RWPE2 (cell line): ENCODE data around the gene BTBD9.

Source experiments
- ATAC-seq: fragments of 200-7000 bp; cut with Tn5 transposase; 3 replicates; pipeline ENCODE4 v1.9.1; 2021; ENCODE audit warnings: low read depth
- DNase-seq: peaks from one replicate; pipeline ENCODE4 v3.0.0-alpha.2; 2020; ENCODE audit warnings: low spot score
- H3K27ac ChIP-seq: fragments of 450-650 bp; 2 replicates; pipeline ENCODE4 v1.5.1; 2017; ENCODE audit warnings: mild to moderate bottlenecking; ENCODE audit not compliant: poor library complexity, severe bottlenecking
- H3K27me3 ChIP-seq: fragments of 250-450 bp; sonication (Bioruptor Pico); 2 replicates; pipeline ENCODE4 v1.5.1; 2021; ENCODE audit warnings: mild to moderate bottlenecking, moderate library complexity; ENCODE audit not compliant: insufficient read depth, poor library complexity, severe bottlenecking
- H3K36me3 ChIP-seq: fragments of 250-450 bp; sonication (Bioruptor Pico); 2 replicates; pipeline ENCODE4 v1.5.1; 2020; ENCODE audit warnings: low read depth, mild to moderate bottlenecking, moderate library complexity
- H3K4me1 ChIP-seq: fragments of 250-450 bp; sonication (Bioruptor Pico); 2 replicates; pipeline ENCODE4 v1.5.1; 2021; ENCODE audit warnings: mild to moderate bottlenecking, moderate library complexity; ENCODE audit not compliant: insufficient read depth, poor library complexity, severe bottlenecking
- H3K4me3 ChIP-seq: fragments of 250-450 bp; sonication (Bioruptor Pico); 2 replicates; pipeline ENCODE4 v1.5.1; 2021; ENCODE audit warnings: mild to moderate bottlenecking, moderate library complexity; ENCODE audit not compliant: severe bottlenecking
- H3K9me3 ChIP-seq: fragments of 250-450 bp; sonication (Bioruptor Pico); 2 replicates; pipeline ENCODE4 v1.5.1; 2021; ENCODE audit warnings: mild to moderate bottlenecking, moderate library complexity; ENCODE audit not compliant: severe bottlenecking
- CTCF ChIP-seq: fragments of 450-650 bp; IDR thresholded peaks from one replicate; pipeline ENCODE4 v1.5.1; 2017; ENCODE audit warnings: mild to moderate bottlenecking, moderate library complexity; ENCODE audit not compliant: poor library complexity, severe bottlenecking

The BTBD9 gene

GRCh38 chr6:38580030-38580429 lies 59.7 kb downstream of the BTBD9 start:
- ATAC-seq, result no peak
- Histone ChIP-seq H3K36me3 (peaks cover 5% of the 10 kb centered on the region; the same call in 1 of the 2 replicates), H3K4me1 (no peaks in the 10 kb centered on the region), H3K4me3 (no peak overlapping the region), H3K27me3 (no peaks in the 10 kb centered on the region), H3K27ac (no peak overlapping the region), H3K9me3 (no peaks in the 10 kb centered on the region)
- no peak for DNase-seq
- TF ChIP-seq CTCF, result no peak

- no peak overlapping the region for H3K4me3 ChIP-seq
- H3K27me3 ChIP-seq, result no peaks in the 10 kb centered on the region
- no peaks in the 10 kb centered on the region for H3K4me1 ChIP-seq
- ATAC-seq (no peak), DNase-seq (no peak)
- peaks cover 5% of the 10 kb centered on the region; the same call in 1 of the 2 replicates for H3K36me3 ChIP-seq
- H3K9me3 ChIP-seq, result no peaks in the 10 kb centered on the region
- no peak overlapping the region for H3K27ac ChIP-seq
- no peak for TF ChIP-seq CTCF
These were observed 60.6 kb downstream of the BTBD9 start for GRCh38 chr6:38579010-38579628.

- DNase-seq (no peak), ATAC-seq (no peak)
- no peaks in the 10 kb centered on the region for H3K4me1 ChIP-seq
- H3K4me3 ChIP-seq, result no peak overlapping the region
- H3K27ac ChIP-seq, result no peak overlapping the region
- H3K27me3 ChIP-seq, result no peaks in the 10 kb centered on the region
- no peak for TF ChIP-seq CTCF
- H3K9me3 ChIP-seq, result no peaks in the 10 kb centered on the region
- peaks cover 5% of the 10 kb centered on the region; the same call in 1 of the 2 replicates for H3K36me3 ChIP-seq
These were observed 61.7 kb downstream of the BTBD9 start for GRCh38 chr6:38578075-38578474.

GRCh38 chr6:38577492-38577891 lies 62.2 kb downstream of the BTBD9 start:
- ATAC-seq (no peak), DNase-seq (no peak)
- H3K36me3 ChIP-seq, result peaks cover 5% of the 10 kb centered on the region; the same call in 1 of the 2 replicates
- no peak overlapping the region for H3K4me3 ChIP-seq
- no peaks in the 10 kb centered on the region for H3K4me1 ChIP-seq
- no peaks in the 10 kb centered on the region for H3K9me3 ChIP-seq
- no peak for TF ChIP-seq CTCF
- H3K27ac ChIP-seq, result no peak overlapping the region
- no peaks in the 10 kb centered on the region for H3K27me3 ChIP-seq

- H3K4me3 ChIP-seq, result no peak overlapping the region
- no peak for TF ChIP-seq CTCF
- no peaks in the 10 kb centered on the region for H3K27me3 ChIP-seq
- ATAC-seq (no peak), DNase-seq (no peak)
- no peaks in the 10 kb centered on the region for H3K4me1 ChIP-seq
- H3K36me3 ChIP-seq, result no peaks in the 10 kb centered on the region
- H3K27ac ChIP-seq, result no peak overlapping the region
- no peaks in the 10 kb centered on the region for H3K9me3 ChIP-seq
These were observed 65.8 kb downstream of the BTBD9 start for GRCh38 chr6:38573801-38574395.
